Left ventricle myocardium inferior (tissue), 1 donor: ENCODE measurements around the gene SPTBN4. TPM values are rescaled to one million over a fixed set of nuclear protein-coding genes. Genes with fewer than 3 reads are reported as not detected.
"Not testable (repeated sequence)": the region's sequence is repeated elsewhere in the genome, so short reads cannot be mapped to it uniquely, and the experiment has no call there.

Experiments used
- DNase-seq: peaks from one replicate; pipeline ENCODE4 v3.0.0-alpha.2; 2020
- H3K27ac ChIP-seq: fragments of 200-600 bp; replicated peaks from 2 replicates; pipeline ENCODE4 v1.8.0; 2021
- H3K27me3 ChIP-seq: fragments of 200-600 bp; 2 replicates; pipeline ENCODE4 v1.8.0; 2021; ENCODE audit warnings: low read depth
- H3K36me3 ChIP-seq: fragments of 200-600 bp; 2 replicates; pipeline ENCODE4 v1.8.0; 2021
- H3K4me1 ChIP-seq: fragments of 200-600 bp; 2 replicates; pipeline ENCODE4 v1.8.0; 2021
- H3K4me3 ChIP-seq: fragments of 200-600 bp; 2 replicates; pipeline ENCODE4 v1.8.0; 2021; ENCODE audit warnings: mild to moderate bottlenecking, moderate library complexity
- H3K9me3 ChIP-seq: fragments of 200-600 bp; replicated peaks from 2 replicates; pipeline ENCODE4 v1.8.0; 2021
- CTCF ChIP-seq: fragments of 200-600 bp; IDR thresholded peaks from 2 replicates; pipeline ENCODE4 v1.8.0; 2021; ENCODE audit warnings: antibody characterized with exemption, mild to moderate bottlenecking, borderline replicate concordance
- intact Hi-C: fragments of 100-400 bp; cut with micrococcal nuclease; formaldehyde crosslinking; loops from one replicate; pipeline ENCODE4 v1.11.0; 2022
- total RNA-seq: library from RNA; stranded (reverse); fragmentation: NEBNext Ultra II Directional; extraction: Animal tissue kit (Norgen Biotek cat#: 25700); gene quantifications from one replicate; pipeline ENCODE4 v1.2.1, GENCODE V29; 2021
- donor health status: DM: no; HTN: yes; CAD: no; lungs with severe emphysema.

SPTBN4 gene
- total RNA-seq, 1 donor from 2014 or later: 6.1 TPM

- no peaks in the 10 kb centered on the region for H3K27me3 ChIP-seq
- no peak for TF ChIP-seq CTCF
- no peak for DNase-seq
- H3K4me3 ChIP-seq: no peak overlapping the region
- peaks cover 9% of the 10 kb centered on the region for H3K9me3 ChIP-seq
- peaks cover 5% of the 10 kb centered on the region for H3K36me3 ChIP-seq
- H3K27ac ChIP-seq: no peak overlapping the region
- intact Hi-C loops: no loop called here
- peaks cover 9% of the 10 kb centered on the region for H3K4me1 ChIP-seq
These were observed 67.3 kb downstream of the SPTBN4 start for GRCh38 chr19:40534148-40534547.

- Histone ChIP-seq H3K4me1 (peaks cover 19% of the 10 kb centered on the region), H3K4me3 (no peak overlapping the region), H3K27me3 (no peaks in the 10 kb centered on the region), H3K9me3 (peaks cover 5% of the 10 kb centered on the region), H3K36me3 (peaks cover 4% of the 10 kb centered on the region), H3K27ac (no peak overlapping the region)
- no peak for TF ChIP-seq CTCF
- no peak for DNase-seq
- intact Hi-C loops: no loop called here
These were observed 72.3 kb downstream of the SPTBN4 start for GRCh38 chr19:40539070-40539469.

GRCh38 chr19:40542202-40542859 lies 75.5 kb downstream of the SPTBN4 start:
- peak; percentile 24 for TF ChIP-seq CTCF
- Histone ChIP-seq H3K36me3 (no peaks in the 10 kb centered on the region), H3K27ac (peak overlapping the region; percentile 47), H3K27me3 (no peaks in the 10 kb centered on the region), H3K4me1 (peaks cover 19% of the 10 kb centered on the region), H3K4me3 (no peak overlapping the region), H3K9me3 (no peaks in the 10 kb centered on the region)
- peak; percentile 86 for DNase-seq
- intact Hi-C loops: no loop called here

- intact Hi-C loops: no loop called here
- no peaks in the 10 kb centered on the region for H3K36me3 ChIP-seq
- peaks cover 19% of the 10 kb centered on the region for H3K4me1 ChIP-seq
- peaks cover under 1% of the 10 kb centered on the region for H3K27me3 ChIP-seq
- no peak for TF ChIP-seq CTCF
- no peak overlapping the region for H3K4me3 ChIP-seq
- H3K27ac ChIP-seq: no peak overlapping the region
- H3K9me3 ChIP-seq: no peaks in the 10 kb centered on the region
- DNase-seq: no peak
These were observed 76.3 kb downstream of the SPTBN4 start for GRCh38 chr19:40543029-40543597.

GRCh38 chr19:40546153-40546841 lies 79.5 kb downstream of the SPTBN4 start:
- peaks cover 30% of the 10 kb centered on the region for H3K27me3 ChIP-seq

GRCh38 chr19:40547190-40547589 lies 80.4 kb downstream of the SPTBN4 start:
- DNase-seq, intact Hi-C loops, H3K27ac ChIP-seq, H3K4me1 ChIP-seq, H3K4me3 ChIP-seq, H3K9me3 ChIP-seq, H3K36me3 ChIP-seq: not testable (repeated sequence)
- H3K27me3 ChIP-seq: peaks cover 36% of the 10 kb centered on the region

More at GRCh38 chr19:40546153-40546841, 79.5 kb downstream of the SPTBN4 start:
- DNase-seq, H3K27ac ChIP-seq, H3K36me3 ChIP-seq, H3K4me3 ChIP-seq, H3K9me3 ChIP-seq, intact Hi-C loops: not testable (repeated sequence)
- peaks cover 15% of the 10 kb centered on the region for H3K4me1 ChIP-seq
